GM18498 (cell line): ENCODE data around the gene AQP6.

Experiments
- ATAC-seq: cut with Tn5 transposase; IDR thresholded peaks from one replicate; pipeline ENCODE4 v1.9.1; 2021; ENCODE audit warnings: mild to moderate bottlenecking, moderate library complexity; ENCODE audit not compliant: unreplicated experiment

The AQP6 gene

DNA sequence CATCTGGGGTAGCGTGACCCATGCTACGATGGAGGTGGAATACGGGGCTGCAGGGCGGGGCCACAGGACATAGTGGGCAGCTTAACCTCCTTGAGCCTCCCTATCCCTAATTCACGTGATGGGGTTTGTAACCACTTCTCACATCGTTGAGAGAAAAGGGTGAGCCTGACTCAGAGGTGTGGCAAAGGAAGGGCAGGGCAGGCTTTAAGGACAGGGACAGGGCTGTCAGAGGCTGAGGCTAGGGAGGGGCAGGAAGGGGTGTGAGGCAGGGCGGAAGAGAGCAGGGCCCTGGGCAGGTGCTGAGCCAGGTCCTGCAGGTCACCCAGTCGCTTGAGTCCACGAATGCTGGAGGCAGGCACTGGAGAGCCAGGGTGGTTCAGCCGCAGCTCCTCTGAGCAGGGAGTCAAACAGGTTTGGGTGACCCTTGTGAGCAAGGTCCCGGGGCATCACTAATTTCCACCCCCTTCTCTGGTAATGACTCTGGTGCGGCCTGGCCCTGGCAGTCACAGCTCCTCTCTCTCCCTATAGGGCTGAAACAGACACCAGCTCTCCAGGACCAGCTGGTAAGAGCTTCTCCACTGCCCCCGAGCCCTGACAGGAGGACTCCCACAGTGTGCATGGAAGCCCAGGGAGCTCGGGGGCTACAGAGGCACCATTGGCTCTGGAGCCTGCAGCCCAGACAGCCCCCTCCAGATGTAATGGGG is 29.7 kb upstream of the AQP6 start:
- no peak for ATAC-seq

DNA sequence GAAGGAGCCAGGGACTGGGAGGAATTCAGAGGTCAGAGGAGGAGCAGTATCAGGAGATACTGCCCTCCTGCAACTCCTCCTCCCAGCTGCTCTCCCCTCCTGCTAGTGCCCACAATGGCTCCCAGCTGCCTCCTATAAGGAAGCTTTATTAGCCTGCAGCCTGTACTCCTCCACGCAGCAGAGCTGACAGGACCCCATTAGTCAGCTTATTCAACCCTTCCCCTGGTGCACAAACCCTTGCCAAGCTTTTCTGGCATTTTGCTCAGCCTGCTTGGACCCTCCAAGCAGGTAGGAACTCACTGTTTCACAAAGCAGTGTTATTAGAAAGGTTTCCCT is 29.2 kb upstream of the AQP6 start:
- ATAC-seq = no peak

- no peak for ATAC-seq
Measured at GRCh38 chr12:49944046-49944445, 28.7 kb upstream of the AQP6 start.

DNA sequence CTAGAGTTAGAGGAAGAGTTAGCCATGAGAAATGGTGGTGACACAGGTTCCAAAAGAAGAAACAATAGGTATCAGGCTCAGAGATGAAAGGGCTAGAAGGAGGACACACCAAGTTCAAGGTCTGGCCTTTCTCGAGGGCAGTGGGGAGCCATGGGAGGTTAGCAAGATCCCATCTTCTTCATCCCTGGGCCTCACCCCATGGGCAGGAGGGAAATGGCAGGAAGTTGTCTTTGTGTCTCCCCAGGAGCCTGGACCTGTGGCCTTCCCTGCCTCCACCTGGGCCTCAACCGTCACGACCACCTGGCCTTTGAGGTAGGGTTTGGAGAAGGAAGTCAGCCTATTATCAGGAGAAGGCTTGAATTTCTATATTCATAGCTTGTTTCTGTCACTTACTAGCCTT is 28.0 kb upstream of the AQP6 start:
- no peak for ATAC-seq

DNA sequence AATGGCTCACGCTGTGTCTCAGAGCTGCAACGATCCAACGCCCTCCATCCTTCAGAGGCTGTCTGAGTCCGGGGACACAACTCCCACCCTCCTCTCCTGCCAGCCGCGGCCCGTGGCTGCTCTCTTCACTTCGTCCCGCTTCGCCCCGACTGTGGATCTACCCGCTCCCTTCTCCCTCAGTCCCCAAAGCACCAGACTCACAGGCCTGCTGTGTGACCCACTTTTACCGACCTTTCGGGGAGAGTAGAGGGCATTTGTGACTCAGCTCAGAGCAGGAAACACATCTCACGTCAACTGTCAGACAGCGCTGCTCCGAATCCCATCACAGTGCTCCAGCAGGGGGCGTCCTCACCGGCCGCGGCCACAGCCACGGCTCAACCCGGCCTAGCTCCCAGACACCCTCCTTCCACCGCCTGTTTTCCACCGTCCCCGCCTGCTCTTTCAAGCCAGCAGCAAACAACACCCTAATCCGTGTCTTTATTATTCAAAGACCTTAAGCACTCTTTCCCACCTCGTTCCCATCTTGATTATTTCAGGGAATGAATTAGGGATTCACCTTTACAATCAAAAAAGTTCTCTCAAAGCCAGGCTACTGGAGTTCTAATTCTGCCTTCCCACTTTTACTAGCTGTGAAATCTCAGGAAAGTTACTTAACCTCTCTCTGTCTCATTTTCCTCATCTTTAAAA is 27.2 kb upstream of the AQP6 start:
- peak; percentile 67 for ATAC-seq

GRCh38 chr12:49946086-49946485 is 26.7 kb upstream of the AQP6 start:
- no peak for ATAC-seq

DNA sequence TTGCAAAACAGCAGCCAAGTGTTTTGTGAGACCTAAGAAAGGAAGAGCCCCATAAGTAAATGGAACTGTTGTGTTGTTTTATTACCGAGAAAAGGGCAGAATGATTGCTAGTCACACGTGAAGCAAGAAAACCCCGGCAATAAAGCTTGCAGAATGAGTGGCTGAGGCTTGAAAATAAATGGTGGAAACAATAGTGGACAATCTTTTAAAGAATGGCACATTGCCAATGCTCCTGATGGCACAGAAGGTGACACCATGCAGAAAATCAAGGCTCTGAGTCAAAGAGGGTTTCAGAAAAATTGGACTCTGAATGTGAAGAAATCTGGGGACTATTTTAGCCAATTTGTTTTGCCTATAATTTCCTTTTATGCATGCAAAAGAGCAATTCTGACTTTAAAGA is 26.2 kb upstream of the AQP6 start:
- ATAC-seq = no peak

DNA sequence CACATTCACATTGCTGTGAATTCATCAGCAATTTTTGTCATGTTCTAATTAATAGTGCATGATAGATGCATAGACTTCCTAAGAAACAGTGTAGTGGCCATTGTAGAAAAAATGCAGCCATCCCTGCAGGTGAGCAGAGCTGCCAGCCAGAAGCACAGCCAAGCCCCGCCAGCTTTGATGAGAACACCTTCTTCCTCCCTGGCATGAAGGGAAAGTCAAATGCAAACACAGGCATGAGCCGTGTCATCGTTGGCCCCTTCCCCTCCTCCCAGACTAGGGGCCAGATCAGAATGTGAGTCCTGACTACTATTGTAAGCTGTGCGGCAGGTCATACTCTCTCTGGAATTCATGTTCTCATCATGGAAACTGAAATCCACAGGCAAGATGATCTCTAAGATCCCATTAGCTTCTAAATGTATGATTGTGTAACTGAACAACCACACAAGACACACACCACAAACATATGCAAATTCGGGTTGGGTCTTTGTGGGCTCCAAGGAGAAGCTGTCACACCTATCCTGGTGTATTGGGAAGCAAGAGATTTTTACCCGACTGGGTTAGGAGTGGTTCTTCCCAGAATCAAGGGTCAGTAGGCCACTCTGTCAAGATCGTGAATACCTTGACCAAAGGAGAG is 25.0 kb upstream of the AQP6 start:
- no peak for ATAC-seq

- no peak for ATAC-seq
Measured at GRCh38 chr12:49948866-49949845, 23.6 kb upstream of the AQP6 start.

- no peak for ATAC-seq
Measured at GRCh38 chr12:49949866-49950265, 22.9 kb upstream of the AQP6 start.

GRCh38 chr12:49950273-49951251 is 22.2 kb upstream of the AQP6 start, which contains the start of gene AQP2:
AQP2 (plus strand) TSS chr12:49950737; CDS start chr12:49950831, 94 bp downstream.
- no peak for ATAC-seq

- ATAC-seq = no peak
Measured at GRCh38 chr12:49951411-49952240, 21.1 kb upstream of the AQP6 start.

DNA sequence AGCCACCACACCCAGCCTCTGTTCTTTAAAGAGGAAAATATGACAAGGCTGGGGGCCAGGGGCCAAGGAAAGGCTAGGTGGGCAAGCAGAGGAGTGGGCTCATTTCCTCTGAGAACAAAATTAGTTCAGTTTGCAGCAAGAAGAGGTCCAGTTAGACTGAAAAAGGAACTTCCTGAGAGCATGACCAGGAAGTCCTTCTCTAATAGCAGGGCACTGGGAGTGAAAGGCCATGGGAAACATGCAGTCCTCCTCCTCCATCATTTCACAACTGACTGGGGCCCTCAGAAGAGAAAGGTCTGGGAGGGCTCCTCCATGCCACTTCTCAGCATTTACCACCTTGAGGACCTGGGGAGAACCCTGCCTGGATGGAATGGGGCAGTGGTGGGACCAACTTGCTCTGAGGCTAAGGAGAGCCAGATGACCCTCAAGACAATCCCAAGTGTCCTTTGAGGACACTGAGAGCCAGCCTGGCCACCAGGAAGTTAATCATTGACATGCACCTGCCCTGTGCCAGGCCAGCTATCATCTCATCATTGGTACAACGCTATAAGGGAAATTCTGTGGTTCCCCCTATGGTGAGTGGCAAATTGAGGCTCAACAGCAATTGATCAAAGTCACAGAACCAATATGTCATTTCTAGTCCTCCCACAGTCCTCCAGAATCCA is 20.2 kb upstream of the AQP6 start:
- no peak for ATAC-seq

- ATAC-seq = no peak
Measured at GRCh38 chr12:49953151-49953550, 19.6 kb upstream of the AQP6 start.

DNA sequence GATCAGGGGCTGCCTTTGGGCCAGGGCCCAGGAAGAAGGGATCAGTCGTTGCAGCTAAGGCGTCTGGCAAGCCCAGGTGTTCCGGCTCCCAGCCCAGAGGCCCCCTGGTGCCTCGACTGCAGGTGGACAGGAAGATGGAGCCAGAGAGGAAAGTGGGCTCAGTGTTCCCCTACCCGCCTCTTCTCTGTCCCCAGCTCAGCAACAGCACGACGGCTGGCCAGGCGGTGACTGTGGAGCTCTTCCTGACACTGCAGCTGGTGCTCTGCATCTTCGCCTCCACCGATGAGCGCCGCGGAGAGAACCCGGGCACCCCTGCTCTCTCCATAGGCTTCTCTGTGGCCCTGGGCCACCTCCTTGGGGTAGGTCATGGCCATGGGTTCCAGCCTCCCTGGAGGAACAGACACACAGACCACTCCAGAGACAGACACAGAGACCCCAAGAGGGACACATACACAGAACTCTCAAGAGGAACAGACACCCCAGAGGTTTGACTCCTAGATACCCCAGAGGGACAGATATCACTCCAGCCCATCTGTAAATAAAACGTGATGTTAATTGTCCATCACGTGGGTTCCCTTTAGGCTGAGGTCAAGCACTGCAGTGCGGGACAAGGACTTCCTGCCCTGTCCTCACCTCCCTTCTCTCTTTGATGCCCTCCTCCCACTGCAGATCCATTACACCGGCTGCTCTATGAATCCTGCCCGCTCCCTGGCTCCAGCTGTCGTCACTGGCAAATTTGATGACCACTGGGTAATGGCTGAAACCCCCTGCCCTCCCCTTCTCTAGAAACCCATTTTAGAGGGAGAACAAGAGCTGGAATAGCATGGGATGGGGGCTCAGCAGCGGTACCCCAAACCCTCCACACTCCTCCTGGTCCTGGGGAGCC is 18.5 kb upstream of the AQP6 start:
- no peak for ATAC-seq

DNA sequence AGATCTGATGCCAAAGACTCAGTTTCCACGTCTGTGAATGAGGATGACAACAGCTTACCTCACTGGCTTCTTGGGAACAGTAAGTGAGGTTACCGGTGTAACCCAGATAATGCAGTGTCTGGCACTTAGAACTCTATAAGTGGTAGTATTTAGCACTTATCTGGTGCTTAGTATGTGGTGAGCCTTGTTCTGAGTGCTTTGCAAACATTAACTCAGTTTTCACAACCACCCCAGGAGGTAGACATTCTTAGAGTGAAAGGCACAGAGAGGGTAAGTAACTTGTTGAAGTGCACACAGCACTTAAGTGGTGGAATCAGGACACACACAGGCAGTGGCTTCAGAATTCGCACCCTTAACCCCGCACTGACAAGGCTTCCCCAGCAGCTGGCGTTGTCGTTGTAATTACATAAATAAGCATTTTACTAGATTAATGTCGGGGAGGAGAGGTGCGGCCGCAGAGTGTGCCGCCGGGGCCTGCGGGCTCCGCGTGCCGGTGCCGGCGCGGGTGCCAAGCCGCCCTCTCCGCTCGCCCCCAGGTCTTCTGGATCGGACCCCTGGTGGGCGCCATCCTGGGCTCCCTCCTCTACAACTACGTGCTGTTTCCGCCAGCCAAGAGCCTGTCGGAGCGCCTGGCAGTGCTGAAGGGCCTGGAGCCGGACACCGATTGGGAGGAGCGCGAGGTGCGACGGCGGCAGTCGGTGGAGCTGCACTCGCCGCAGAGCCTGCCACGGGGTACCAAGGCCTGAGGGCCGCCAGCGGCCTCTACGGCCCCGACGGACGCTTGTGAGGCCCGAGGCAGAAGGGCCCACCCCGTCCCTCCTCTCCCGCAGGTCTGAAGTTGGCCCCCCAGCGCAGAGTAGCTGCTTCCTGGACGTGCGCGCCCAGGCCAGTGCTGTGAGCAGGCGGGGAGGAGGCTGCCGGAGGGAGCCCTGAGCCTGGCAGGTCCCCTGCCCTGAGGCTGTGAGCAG is 17.6 kb upstream of the AQP6 start:
- no peak for ATAC-seq
